ENCODE data around the gene AURKB. TPM values are rescaled to one million over a fixed set of nuclear protein-coding genes. Genes with fewer than 3 reads are reported as not detected.

The AURKB gene
- total RNA-seq, 1 donor from 2014 or later = 105 TPM

GRCh38 chr17:8189711-8190477 is 20.5 kb downstream of the AURKB start, which contains the start of gene BORCS6:
Gene BORCS6, minus strand, starts transcription at chr17:8190180. Its CDS starts 40 bp downstream, at chr17:8190140.
- intact Hi-C loops (cut with micrococcal nuclease) = loop anchor here (1.0 to 5.0 kb wide), 4 partner anchors 20 to 258 kb away; partner anchors contain the start of genes AURKB, CNTROB, RANGRF and TRAPPC1

GRCh38 chr17:8189041-8189710 is 21.2 kb downstream of the AURKB start:
- intact Hi-C loops (cut with micrococcal nuclease) = no loop called here

- intact Hi-C loops (cut with micrococcal nuclease) = no loop called here
Observed at GRCh38 chr17:8188263-8188839, 22.0 kb downstream of the AURKB start.

GRCh38 chr17:8187517-8188262 is 22.7 kb downstream of the AURKB start:
- intact Hi-C loops (cut with micrococcal nuclease) = loop anchor here (1.0 kb wide), 8 partner anchors 13 to 113 kb away; partner anchors contain the start of gene SLC25A35

GRCh38 chr17:8186787-8187516 is 23.4 kb downstream of the AURKB start:
- intact Hi-C loops (cut with micrococcal nuclease) = loop anchor here (1.0 kb wide), 8 partner anchors 13 to 113 kb away; partner anchors contain the start of gene SLC25A35

GRCh38 chr17:8186446-8186786 is 24.0 kb downstream of the AURKB start:
- intact Hi-C loops (cut with micrococcal nuclease) = no loop called here

GRCh38 chr17:8185582-8186445 is 24.6 kb downstream of the AURKB start:
- intact Hi-C loops (cut with micrococcal nuclease) = no loop called here

GRCh38 chr17:8176998-8177731 is 33.2 kb downstream of the AURKB start:
- intact Hi-C loops (cut with micrococcal nuclease) = no loop called here

GRCh38 chr17:8176197-8176940 is 34.0 kb downstream of the AURKB start, which contains the start of gene TMEM107:
Gene TMEM107, minus strand, starts transcription at chr17:8176380. Its CDS starts 94 bp downstream, at chr17:8176286.
- intact Hi-C loops (cut with micrococcal nuclease) = no loop called here

GRCh38 chr17:8175795-8176196 is 34.6 kb downstream of the AURKB start:
- intact Hi-C loops (cut with micrococcal nuclease) = no loop called here

- intact Hi-C loops (cut with micrococcal nuclease) = loop anchor here (1.0 to 5.0 kb wide), 7 partner anchors 10 to 332 kb away; partner anchors contain the start of gene AURKB
Observed at GRCh38 chr17:8173871-8174322, 36.5 kb downstream of the AURKB start.

GRCh38 chr17:8173056-8173870 is 37.1 kb downstream of the AURKB start:
- intact Hi-C loops (cut with micrococcal nuclease) = loop anchor here (1.0 to 5.0 kb wide), 7 partner anchors 9 to 331 kb away; partner anchors contain the start of gene AURKB

- intact Hi-C loops (cut with micrococcal nuclease) = loop anchor here (5.0 kb wide), 1 partner anchor 328 kb away; no protein-coding TSS in a partner anchor
Observed at GRCh38 chr17:8170186-8170585, 40.2 kb downstream of the AURKB start.

GRCh38 chr17:8167526-8167925 is 42.8 kb downstream of the AURKB start:
- intact Hi-C loops (cut with micrococcal nuclease) = no loop called here

GRCh38 chr17:8166731-8167130 is 43.6 kb downstream of the AURKB start:
- intact Hi-C loops (cut with micrococcal nuclease) = no loop called here

- intact Hi-C loops (cut with micrococcal nuclease) = loop anchor here (1.0 kb wide), 2 partner anchors 8 to 9 kb away; no protein-coding TSS in a partner anchor
Observed at GRCh38 chr17:8164815-8165131, 45.6 kb downstream of the AURKB start.
